K562 (cell line): Measurements from ENCODE around the gene RAB24. TPM values are rescaled to one million over a fixed set of nuclear protein-coding genes. Genes with fewer than 3 reads are reported as not detected.

Source experiments
- BRD9 ChIP-seq: fragments of 450-650 bp; IDR thresholded peaks from 2 replicates; pipeline ENCODE4 v1.6.1; 2018; ENCODE audit warnings: low read depth; ENCODE audit not compliant: partially characterized antibody
- C11orf30 ChIP-seq: fragments of 450-650 bp; IDR thresholded peaks from 2 replicates; pipeline ENCODE4 v1.6.1; 2016; ENCODE audit warnings: low read depth, mild to moderate bottlenecking
- CC2D1A ChIP-seq: fragments of 450-650 bp; IDR thresholded peaks from 2 replicates; pipeline ENCODE4 v1.6.1; 2017; ENCODE audit warnings: mild to moderate bottlenecking
- ELF1 ChIP-seq: fragments of 200-800 bp; sonication (Bioruptor generic); IDR thresholded peaks from 2 replicates; pipeline ENCODE4 v1.6.1; 2016; ENCODE audit warnings: missing genetic modification characterization, missing compliant biosample characterization
- FOSL1 ChIP-seq: fragments of 200-800 bp; sonication (Bioruptor generic); conservative IDR thresholded peaks from 2 replicates; pipeline ENCODE4 v1.6.1; 2016; ENCODE audit warnings: missing genetic modification characterization, missing compliant biosample characterization
- FUS ChIP-seq: fragments of 200-400 bp; formaldehyde crosslinking; optimal IDR thresholded peaks from 2 replicates; pipeline ENCODE3; 2017; ENCODE audit warnings: low read depth, low read length
- GTF2A2 ChIP-seq: IDR thresholded peaks from 2 replicates; pipeline ENCODE4 v1.6.1; 2016; ENCODE audit warnings: mild to moderate bottlenecking, missing genetic modification characterization, missing compliant biosample characterization
- KLF13 ChIP-seq: fragments of 450-650 bp; IDR thresholded peaks from 2 replicates; pipeline ENCODE4 v1.6.1; 2016; ENCODE audit warnings: missing genetic modification characterization, low read depth, mild to moderate bottlenecking, missing compliant biosample characterization, moderate library complexity, borderline replicate concordance
- LARP7 ChIP-seq: fragments of 450-650 bp; IDR thresholded peaks from 2 replicates; pipeline ENCODE4 v1.6.1; 2016
- MAZ ChIP-seq, 2 experiments: fragments of 450-650 bp in 1 of 2; sonication (generic) in 1 of 2; formaldehyde crosslinking; IDR thresholded peaks in 1 of 2; conservative IDR thresholded peaks in 1 of 2; 2 replicates each; pipeline versions ENCODE4 v1.4.0 to v1.5.0; 2020; ENCODE audit warnings: mild to moderate bottlenecking in 1 of 2, missing genetic modification reagents in 1 of 2
- MXI1 ChIP-seq: IDR thresholded peaks from 2 replicates; pipeline ENCODE4 v1.6.1; 2011; ENCODE audit warnings: low read depth, mild to moderate bottlenecking, improper control_type of control experiment, low read length
- MYNN ChIP-seq, 2 experiments: sonication (generic); formaldehyde crosslinking in 1 of 2; IDR thresholded peaks; 2 replicates each; pipeline versions ENCODE4 v1.5.0 to v1.6.1; 2016 to 2020; ENCODE audit warnings: antibody characterized with exemption in 1 of 2, missing genetic modification reagents in 1 of 2
- NR1H2 ChIP-seq: sonication (generic); formaldehyde crosslinking; IDR thresholded peaks from 2 replicates; pipeline ENCODE4 v1.4.0; 2020; ENCODE audit warnings: mild to moderate bottlenecking, missing genetic modification reagents
- NR2C2 ChIP-seq, 2 experiments: fragments of 200-800 bp in 1 of 2; sonication (Bioruptor generic) in 1 of 2; sonication (generic) in 1 of 2; formaldehyde crosslinking in 1 of 2; IDR thresholded peaks; 2 replicates each; pipeline versions ENCODE4 v1.6.1 to v1.8.0; 2016 to 2022; ENCODE audit warnings: mild to moderate bottlenecking in 1 of 2, missing compliant biosample characterization in 1 of 2, missing genetic modification characterization in 1 of 2, missing genetic modification reagents in 1 of 2
- POLR2A ChIP-seq: fragments of 450-650 bp; conservative IDR thresholded peaks from 2 replicates; pipeline ENCODE4 v1.6.1; 2016
- POLR2G ChIP-seq: fragments of 200-400 bp; formaldehyde crosslinking; IDR thresholded peaks from 2 replicates; pipeline ENCODE4 v1.6.1; 2017; ENCODE audit warnings: low read depth, mild to moderate bottlenecking, antibody characterized with exemption, low read length, moderate library complexity
- PTTG1 ChIP-seq: fragments of 450-650 bp; IDR thresholded peaks from 2 replicates; pipeline ENCODE4 v1.6.1; 2016; ENCODE audit warnings: low read depth, mild to moderate bottlenecking, missing genetic modification characterization, missing compliant biosample characterization
- RBM22 ChIP-seq: fragments of 200-400 bp; formaldehyde crosslinking; IDR thresholded peaks from 2 replicates; pipeline ENCODE4 v1.6.1; 2018; ENCODE audit warnings: low read length, low read depth; ENCODE audit not compliant: poor library complexity, severe bottlenecking
- SAP30 ChIP-seq: fragments of 200-600 bp; sonication (generic); IDR thresholded peaks from 2 replicates; pipeline ENCODE4 v1.6.1; 2012; ENCODE audit warnings: borderline replicate concordance, low read depth, mild to moderate bottlenecking, moderate library complexity, low read length, control low read depth, inconsistent platforms; ENCODE audit not compliant: insufficient read depth, poor library complexity, severe bottlenecking
- TEAD1 ChIP-seq, 2 experiments: fragments of 450-650 bp in 1 of 2; sonication (generic) in 1 of 2; formaldehyde crosslinking; IDR thresholded peaks; 2 replicates each; pipeline versions ENCODE4 v1.4.0 to v1.8.0; 2020 to 2022; ENCODE audit warnings: mild to moderate bottlenecking in 2 of 2, missing genetic modification reagents in 1 of 2
- U2AF1 ChIP-seq: fragments of 200-400 bp; formaldehyde crosslinking; optimal IDR thresholded peaks from 2 replicates; pipeline ENCODE3; 2017; ENCODE audit warnings: mild to moderate bottlenecking, low read depth, low read length, moderate library complexity
- ZNF384 ChIP-seq: IDR thresholded peaks from 2 replicates; pipeline ENCODE4 v1.6.1; 2012; ENCODE audit warnings: low read depth, low read length, improper control_type of control experiment
- ZNF431 ChIP-seq: sonication (generic); formaldehyde crosslinking; IDR thresholded peaks from 2 replicates; pipeline ENCODE4 v1.8.0; 2022; ENCODE audit warnings: mild to moderate bottlenecking, missing genetic modification reagents
- ZNF436 ChIP-seq: fragments of 250-450, 450-650 bp; sonication (Bioruptor Pico); formaldehyde crosslinking; IDR thresholded peaks from 2 replicates; pipeline ENCODE4 v1.7.0; 2020; ENCODE audit warnings: mild to moderate bottlenecking
- ZNF551 ChIP-seq: fragments of 250-450 bp; sonication (Bioruptor Pico); IDR thresholded peaks from 2 replicates; pipeline ENCODE4 v1.5.0; 2021; ENCODE audit warnings: mild to moderate bottlenecking, moderate library complexity
- ZNF584 ChIP-seq: fragments of 200-800 bp; sonication (Bioruptor generic); IDR thresholded peaks from 2 replicates; pipeline ENCODE4 v1.6.1; 2016; ENCODE audit warnings: low read depth, mild to moderate bottlenecking, missing genetic modification characterization, missing compliant biosample characterization
- ZNF696 ChIP-seq: fragments of 250-450 bp; sonication (Bioruptor Pico); conservative IDR thresholded peaks from 2 replicates; pipeline ENCODE4 v1.4.0; 2020; ENCODE audit warnings: mild to moderate bottlenecking, moderate library complexity
- polyA plus RNA-seq, 8 experiments: library from polyadenylated mRNA; depleted of rRNA in 4 of 8; stranded (reverse) in 5 of 8; unstranded in 3 of 8; fragments of >200 nt; fragmentation: Nextera tagmentation in 2 of 8; fragmentation: Illumina TruSeq in 1 of 8; extraction: Ambion mirVana in 2 of 8; extraction: Trizol in 1 of 8; gene quantifications; 2 replicates each; pipeline versions ENCODE4 v1.2.1 to v1.2.3, GENCODE V29; 2011 to 2014; ENCODE audit warnings: inconsistent platforms in 1 of 8, missing spikeins in 1 of 8
- total RNA-seq, 7 experiments: library from RNA; depleted of rRNA in 6 of 7; stranded (reverse); fragments of >200 nt in 6 of 7; fragmentation: Illumina TruSeq in 2 of 7; extraction: Trizol in 2 of 7; gene quantifications; 2 replicates each; pipeline versions ENCODE4 v1.2.1 to v1.2.3, GENCODE V29; 2011 to 2021; ENCODE audit warnings: low replicate concordance in 1 of 7
- TF ChIP-seq, protein P1 (sequence below): fragments of 250-450 bp; sonication (Bioruptor Pico); IDR thresholded peaks from 2 replicates; pipeline ENCODE4 v1.5.0; 2021
- TF ChIP-seq, protein P2 (sequence below): fragments of 250-450 bp; sonication (Bioruptor Pico); IDR thresholded peaks from 2 replicates; pipeline ENCODE4 v1.8.0; 2022; ENCODE audit warnings: moderate library complexity, mild to moderate bottlenecking, inconsistent platforms

Gene RAB24
- total and polyA plus RNA-seq, 9 of the 15 experiments (the other 6 are each of a cell fraction or from before 2014, with no cell fraction given) = 13.9 to 107 (median 34.8) TPM

DNA sequence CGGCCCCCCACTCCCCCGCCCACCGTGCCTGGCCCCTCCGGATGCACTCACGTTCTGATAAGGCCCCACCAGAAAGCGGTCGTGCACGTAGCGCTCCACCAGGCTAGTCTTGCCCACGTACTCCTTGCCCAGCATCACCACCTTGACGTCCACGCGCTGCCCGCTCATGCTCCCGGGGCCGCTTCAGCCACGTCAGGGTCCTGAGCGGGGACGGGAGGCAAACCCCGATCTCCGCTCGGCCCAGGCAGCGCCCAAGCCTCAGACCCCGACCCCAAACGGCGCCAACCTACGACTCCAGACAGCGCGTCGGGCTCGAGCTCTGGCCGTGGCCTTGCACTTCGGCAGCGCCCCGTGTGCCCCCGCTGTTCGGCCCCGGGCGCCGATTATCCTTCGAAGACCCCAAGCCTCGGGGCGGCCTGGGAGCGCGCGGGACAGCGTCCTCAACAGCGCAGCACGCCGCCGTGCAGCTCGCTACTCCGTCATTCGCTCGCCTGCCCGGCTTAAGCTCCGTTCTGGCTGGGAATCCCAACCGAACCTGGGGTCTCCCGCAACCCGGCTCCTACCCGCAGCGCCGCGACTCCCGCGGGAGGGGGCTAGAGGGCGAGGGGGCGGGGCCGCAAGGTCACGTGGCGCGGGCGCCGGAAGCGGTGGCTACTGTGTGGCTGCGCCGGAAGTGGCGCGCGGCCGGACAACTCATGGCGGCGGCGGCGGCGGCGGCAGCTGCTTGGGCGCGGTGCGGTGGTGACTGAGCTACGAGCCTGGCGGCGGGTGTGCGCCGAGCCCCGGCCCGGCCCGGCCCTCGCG lies at the start of gene RAB24, which contains the start of gene PRELID1 (continued):
- TF ChIP-seq KLF13 (tag) = peak; percentile 94
- peak; percentile 60; the same call in 1 of the 2 replicates for TF ChIP-seq MXI1
- TF ChIP-seq C11orf30 = peak; percentile 89
- 0 out of 2 replicates have a peak, but pooled peaks have one; percentile 17 for TF ChIP-seq ZNF384
- TF ChIP-seq POLR2A = peak; percentile 77
- TF ChIP-seq ZNF551 (CRISPR knock-in tag) = no peak
- no peak for TF ChIP-seq GTF2A2
- TF ChIP-seq PTTG1 (tag) = no peak
- TF ChIP-seq LARP7 = no peak
- peak; percentile 50 for TF ChIP-seq U2AF1
- no peak for TF ChIP-seq ZNF436 (CRISPR knock-in tag)
- peak; percentile 60 for TF ChIP-seq SAP30
- TF ChIP-seq ZNF584 (CRISPR knock-in tag) = no peak
- TF ChIP-seq ZNF431 (CRISPR knock-in tag) = no peak
- 0 out of 2 replicates have a peak, but pooled peaks have one; percentile 46 for TF ChIP-seq FOSL1 (tag)
- peak; percentile 69 for TF ChIP-seq RBM22
- no peak for TF ChIP-seq BRD9
- TF ChIP-seq, protein P1, sequence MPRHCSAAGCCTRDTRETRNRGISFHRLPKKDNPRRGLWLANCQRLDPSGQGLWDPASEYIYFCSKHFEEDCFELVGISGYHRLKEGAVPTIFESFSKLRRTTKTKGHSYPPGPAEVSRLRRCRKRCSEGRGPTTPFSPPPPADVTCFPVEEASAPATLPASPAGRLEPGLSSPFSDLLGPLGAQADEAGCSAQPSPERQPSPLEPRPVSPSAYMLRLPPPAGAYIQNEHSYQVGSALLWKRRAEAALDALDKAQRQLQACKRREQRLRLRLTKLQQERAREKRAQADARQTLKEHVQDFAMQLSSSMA = peak; percentile 69; the same call in 1 of the 2 replicates
- TF ChIP-seq ELF1 (tag) = peak; percentile 84
- peak; percentile 69 for TF ChIP-seq FUS
- no peak for TF ChIP-seq CC2D1A
- peak; percentile 41 to 80; a peak in 1 of 4 replicates for TF ChIP-seq TEAD1 (CRISPR knock-in tag; IDR thresholded peaks at IDR 0.05)
- TF ChIP-seq MAZ (CRISPR knock-in tag; conservative IDR thresholded peaks at IDR 0.05 in 1 of 2, IDR thresholded peaks at IDR 0.05 in 1 of 2) = peak; percentile 94 to 99
- no peak for TF ChIP-seq ZNF696
- no peak for TF ChIP-seq NR2C2 (CRISPR knock-in tag; IDR thresholded peaks at IDR 0.05)
- peak; percentile 80 for TF ChIP-seq NR2C2 (tag; IDR thresholded peaks at IDR 0.05)
- TF ChIP-seq MYNN (IDR thresholded peaks at IDR 0.05) = no peak
- no peak for TF ChIP-seq MYNN (CRISPR knock-in tag; IDR thresholded peaks at IDR 0.05)
- peak; percentile 89; the same call in 1 of the 2 replicates for TF ChIP-seq NR1H2 (CRISPR knock-in tag)
- peak; percentile 92 for TF ChIP-seq POLR2G
- TF ChIP-seq, protein P2, sequence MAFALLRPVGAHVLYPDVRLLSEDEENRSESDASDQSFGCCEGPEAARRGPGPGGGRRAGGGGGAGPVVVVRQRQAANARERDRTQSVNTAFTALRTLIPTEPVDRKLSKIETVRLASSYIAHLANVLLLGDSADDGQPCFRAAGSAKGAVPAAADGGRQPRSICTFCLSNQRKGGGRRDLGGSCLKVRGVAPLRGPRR (CRISPR knock-in tag) = no peak
